GM10248 (cell line): ENCODE data around the gene RABAC1.

Experiments used
- CTCF ChIA-PET: fragments of 300-600 bp; sonication (Branson Sonifier 250); formaldehyde crosslinking; extraction: SDS; loops from one replicate; lab custom pipeline; 2021; ENCODE audit warnings: antibody characterized with exemption; lab: Yijun Ruan, JAX
- POLR2A ChIA-PET: fragments of 350-650 bp; sonication (Branson Sonifier 250); formaldehyde crosslinking; extraction: SDS; loops from one replicate; lab custom pipeline; 2020; ENCODE audit warnings: antibody characterized with exemption; lab: Yijun Ruan, JAX
- DNase-seq: peaks from one replicate; pipeline ENCODE4 v3.0.0; 2012; ENCODE audit errors: extremely low spot score
- CTCF ChIP-seq: IDR thresholded peaks from 2 replicates; pipeline ENCODE4 v1.5.1; 2012; ENCODE audit warnings: mild to moderate bottlenecking, low read depth; ENCODE audit errors: extremely low read depth, missing control alignments, control extremely low read depth

Gene RABAC1

GRCh38 chr19:41999071-41999877 lies 40.2 kb upstream of the RABAC1 start:
- no peak for DNase-seq
- POLR2A ChIA-PET, result no interaction called here
- TF ChIP-seq CTCF, result no peak
- CTCF ChIA-PET, result interaction anchor here (1.8 kb wide), 1 partner anchor 31 kb away, joined by 4 read pairs; no protein-coding TSS in a partner anchor

DNA sequence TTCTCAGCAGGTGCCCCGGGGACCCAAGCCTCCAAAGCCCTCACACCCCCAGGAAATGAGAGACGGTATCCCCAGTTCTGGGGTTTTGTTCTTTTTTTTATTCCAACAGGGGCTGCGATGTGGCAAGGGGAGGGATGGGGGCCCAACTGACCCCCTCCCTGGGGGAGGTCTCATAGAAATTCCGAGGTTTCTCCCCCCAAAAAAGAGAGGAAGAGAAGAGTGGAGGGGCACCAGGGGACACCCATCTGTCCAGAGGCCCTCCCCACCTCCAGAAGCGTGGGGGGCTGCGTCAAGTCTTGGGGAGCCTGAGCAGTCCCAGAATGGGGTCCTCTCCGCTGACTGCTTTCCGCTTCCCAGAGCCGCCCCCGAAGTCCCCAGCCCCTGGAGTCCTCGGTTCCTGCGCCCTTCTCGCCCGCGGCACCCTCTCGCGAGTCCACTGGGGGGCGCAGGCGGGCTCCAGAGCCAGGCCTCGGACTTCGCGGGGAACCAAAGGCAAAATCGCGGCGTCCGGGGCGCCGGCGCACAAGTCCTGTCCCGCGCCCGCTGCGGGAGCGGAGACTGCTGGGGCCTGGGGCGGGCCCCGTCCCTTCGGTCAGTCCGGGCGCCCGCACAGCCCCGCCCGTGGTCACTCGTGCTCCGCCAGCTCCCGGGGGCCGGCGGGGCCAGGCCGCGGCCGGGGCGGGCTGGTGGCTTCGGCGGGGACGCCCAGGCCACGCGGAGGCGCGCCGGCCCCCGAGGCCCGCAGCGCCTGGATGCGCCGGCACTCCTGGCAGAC lies 39.3 kb upstream of the RABAC1 start:
- ChIA-PET CTCF (interaction anchor here (1.8 kb wide), 1 partner anchor 32 kb away, joined by 4 read pairs; no protein-coding TSS in a partner anchor), POLR2A (no interaction called here)
- peak; percentile 73 for DNase-seq
- TF ChIP-seq CTCF, result peak; percentile 61

DNA sequence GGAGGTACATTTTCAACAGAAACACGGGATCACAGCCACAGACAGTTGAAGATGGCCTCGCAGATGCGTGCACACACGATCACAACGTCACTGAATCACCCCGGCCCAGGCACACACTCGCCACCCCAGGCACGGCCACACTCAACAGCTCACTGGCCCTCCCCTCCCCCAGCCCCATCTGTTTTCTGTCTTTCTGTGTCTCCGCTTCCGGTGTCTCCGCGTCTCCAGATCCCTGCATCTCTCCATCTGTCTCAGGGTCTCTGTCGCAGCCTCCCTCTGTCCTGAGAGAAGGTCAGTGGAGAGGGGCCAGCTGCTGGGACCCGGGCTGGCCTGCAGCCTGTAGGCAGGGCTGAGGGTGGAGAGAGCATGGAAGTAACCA lies 38.7 kb upstream of the RABAC1 start:
- CTCF ChIA-PET, result interaction anchor here (1.2 to 1.8 kb wide), 4 partner anchors 32 to 202 kb away, joined by 3 to 4 read pairs (median 3); partner anchors contain the start of gene CEACAM3
- no peak for TF ChIP-seq CTCF
- no peak for DNase-seq
- POLR2A ChIA-PET, result no interaction called here

DNA sequence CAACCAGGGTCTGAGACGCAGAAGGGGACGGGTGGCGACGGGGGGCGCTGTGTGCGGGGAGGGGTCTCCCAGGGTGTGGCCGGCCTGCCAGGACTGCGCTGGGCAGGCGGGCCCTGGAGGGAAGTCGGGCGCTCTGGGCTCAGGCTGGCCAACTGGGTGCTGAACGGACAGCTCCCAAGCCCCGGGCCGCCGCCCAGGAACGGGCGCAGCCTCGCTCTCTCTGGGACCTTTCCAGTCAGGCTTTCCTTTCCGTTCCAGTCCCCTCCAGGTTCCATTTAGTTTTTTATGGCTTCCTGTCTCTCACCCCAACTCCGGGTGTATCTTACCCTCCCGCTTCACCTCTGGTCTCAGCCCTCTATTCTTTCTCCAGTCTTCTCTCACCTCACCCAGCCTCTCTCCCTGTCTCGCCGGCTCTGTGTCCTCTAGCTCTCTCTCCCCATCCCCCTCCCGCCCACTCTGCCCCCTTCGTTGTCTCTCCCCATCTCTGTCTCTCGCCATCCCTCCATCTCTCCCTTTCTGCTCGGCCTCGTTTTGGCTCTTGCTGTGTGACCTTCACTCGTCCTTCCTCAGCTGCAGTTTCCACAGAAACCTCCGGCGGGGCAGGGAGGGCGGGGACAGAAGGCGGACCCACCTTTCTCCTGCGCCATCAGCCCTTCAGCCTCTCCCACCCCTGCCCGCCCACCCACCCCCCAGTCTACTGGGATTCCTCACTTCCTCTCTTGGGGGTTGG lies 38.2 kb upstream of the RABAC1 start:
- ChIA-PET POLR2A (no interaction called here), CTCF (interaction anchor here (1.2 to 1.4 kb wide), 3 partner anchors 38 to 201 kb away, joined by 3 read pairs; partner anchors contain the start of gene CEACAM3)
- TF ChIP-seq CTCF, result no peak
- DNase-seq, result peak; percentile 80

DNA sequence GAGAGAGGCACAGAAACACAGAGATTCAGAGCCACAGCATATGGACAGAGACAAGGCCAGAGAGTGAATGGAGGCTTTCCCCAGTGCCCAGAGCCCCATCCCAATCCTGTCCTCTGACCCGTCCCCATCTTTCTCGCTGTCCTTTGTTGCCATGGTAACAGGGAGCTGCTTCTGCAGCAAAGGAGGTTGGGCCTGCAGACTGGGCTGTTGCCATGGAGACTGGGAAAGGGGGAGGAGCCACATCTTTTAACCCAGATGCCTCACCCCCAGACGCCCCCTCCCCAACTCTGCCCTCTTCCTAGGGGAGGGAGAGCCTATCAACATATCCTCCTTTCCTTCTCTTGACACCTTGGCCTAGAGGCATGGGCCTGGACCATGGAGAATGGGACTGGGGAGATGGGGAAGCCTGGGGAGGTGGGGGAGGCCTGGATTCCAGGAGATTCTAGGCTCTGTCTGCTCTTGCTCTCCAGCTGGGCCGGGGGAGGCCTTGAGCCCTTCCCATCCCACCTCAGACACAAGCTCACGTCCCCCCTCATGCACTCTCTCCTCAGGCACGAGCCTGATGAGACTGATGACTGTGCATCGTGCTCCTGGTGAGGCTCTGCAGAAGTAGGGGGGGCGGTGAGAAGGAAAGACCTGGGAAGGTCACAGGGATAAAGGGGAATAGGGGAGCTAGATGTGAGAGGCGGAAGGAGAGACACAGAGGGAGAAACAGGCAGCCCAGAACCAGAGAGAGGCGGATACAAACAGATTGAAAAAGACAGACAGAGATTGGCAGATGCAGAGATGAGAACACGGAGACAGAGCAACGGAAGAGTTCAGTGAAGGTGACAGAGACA lies 37.1 kb upstream of the RABAC1 start:
- TF ChIP-seq CTCF, result no peak
- ChIA-PET POLR2A (no interaction called here), CTCF (interaction anchor here (1.2 to 1.4 kb wide), 3 partner anchors 39 to 200 kb away, joined by 3 read pairs; partner anchors contain the start of gene CEACAM3)
- DNase-seq, result no peak
